ENCODE results near the gene GDPD5. TPM values are rescaled to one million over a fixed set of nuclear protein-coding genes. Genes with fewer than 3 reads are reported as not detected.

GDPD5 gene
- total RNA-seq, 1 experiment from 2014 or later, result 12.2 TPM

DNA sequence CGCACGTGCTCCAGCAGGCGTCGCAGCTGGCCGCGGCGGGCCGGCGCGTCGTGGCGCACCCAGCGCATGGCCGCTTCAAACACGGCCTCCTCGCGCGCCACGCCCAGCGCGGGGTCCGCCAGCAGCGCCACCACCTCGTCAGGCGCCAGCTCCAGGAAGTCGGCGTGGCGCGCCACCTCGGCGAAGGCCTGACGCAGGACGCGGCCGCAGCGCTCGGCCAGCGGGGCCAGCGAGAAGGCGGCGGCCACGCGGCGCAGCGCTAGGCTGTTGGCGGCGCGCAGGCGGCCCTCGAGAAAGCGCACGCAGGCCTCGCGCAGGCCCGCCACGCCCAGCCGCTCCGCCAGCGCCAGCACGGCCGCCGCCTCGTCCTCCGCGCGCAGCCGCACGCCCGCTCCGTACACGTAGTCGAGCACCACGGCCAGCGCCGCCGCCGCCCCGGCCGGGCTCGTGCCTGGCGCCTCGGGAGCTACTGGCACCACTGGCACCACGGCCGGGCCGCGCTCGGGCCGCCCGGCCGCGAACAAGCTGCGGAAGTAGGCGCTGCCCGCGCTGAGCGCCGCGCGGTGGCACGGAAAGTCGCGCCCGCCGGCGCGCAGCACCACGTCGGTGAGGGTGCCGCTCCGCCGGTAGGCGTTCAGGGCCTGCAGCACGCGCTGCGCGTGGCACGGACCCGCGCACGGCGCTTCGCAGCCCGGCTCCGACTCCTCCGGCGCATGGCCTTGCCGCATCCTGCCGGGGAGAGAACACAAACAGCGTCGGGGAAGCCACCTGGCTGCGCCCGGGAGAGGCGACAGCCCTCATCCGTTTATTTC lies 95.6 kb downstream of the GDPD5 start (continued):
- TF ChIP-seq, protein P1, sequence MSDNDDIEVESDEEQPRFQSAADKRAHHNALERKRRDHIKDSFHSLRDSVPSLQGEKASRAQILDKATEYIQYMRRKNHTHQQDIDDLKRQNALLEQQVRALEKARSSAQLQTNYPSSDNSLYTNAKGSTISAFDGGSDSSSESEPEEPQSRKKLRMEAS (CRISPR knock-in tag; IDR thresholded peaks at IDR 0.05), result no peak; the same call in 1 of the 2 replicates
- no peak for TF ChIP-seq ZMAT4 (CRISPR knock-in tag; IDR thresholded peaks at IDR 0.05)
- TF ChIP-seq, protein P2, sequence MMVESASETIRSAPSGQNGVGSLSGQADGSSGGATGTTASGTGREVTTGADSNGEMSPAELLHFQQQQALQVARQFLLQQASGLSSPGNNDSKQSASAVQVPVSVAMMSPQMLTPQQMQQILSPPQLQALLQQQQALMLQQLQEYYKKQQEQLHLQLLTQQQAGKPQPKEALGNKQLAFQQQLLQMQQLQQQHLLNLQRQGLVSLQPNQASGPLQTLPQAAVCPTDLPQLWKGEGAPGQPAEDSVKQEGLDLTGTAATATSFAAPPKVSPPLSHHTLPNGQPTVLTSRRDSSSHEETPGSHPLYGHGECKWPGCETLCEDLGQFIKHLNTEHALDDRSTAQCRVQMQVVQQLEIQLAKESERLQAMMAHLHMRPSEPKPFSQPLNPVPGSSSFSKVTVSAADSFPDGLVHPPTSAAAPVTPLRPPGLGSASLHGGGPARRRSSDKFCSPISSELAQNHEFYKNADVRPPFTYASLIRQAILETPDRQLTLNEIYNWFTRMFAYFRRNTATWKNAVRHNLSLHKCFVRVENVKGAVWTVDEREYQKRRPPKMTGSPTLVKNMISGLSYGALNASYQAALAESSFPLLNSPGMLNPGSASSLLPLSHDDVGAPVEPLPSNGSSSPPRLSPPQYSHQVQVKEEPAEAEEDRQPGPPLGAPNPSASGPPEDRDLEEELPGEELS (CRISPR knock-in tag; IDR thresholded peaks at IDR 0.05), result peak; percentile 100
- TF ChIP-seq CBFB (CRISPR knock-in tag; IDR thresholded peaks at IDR 0.05; ENCODE audit: low read depth), result peak; percentile 99
- peak; percentile 99 for TF ChIP-seq ZNF232 (CRISPR knock-in tag; IDR thresholded peaks at IDR 0.05)
- TF ChIP-seq ZBTB43 (CRISPR knock-in tag; IDR thresholded peaks at IDR 0.05), result peak; percentile 99; the same call in 1 of the 2 replicates
- peak; percentile 99 for TF ChIP-seq ELF4 (CRISPR knock-in tag; IDR thresholded peaks at IDR 0.05; ENCODE audit: low read depth)
- TF ChIP-seq PREB (CRISPR knock-in tag; IDR thresholded peaks at IDR 0.05; ENCODE audit: borderline replicate concordance), result peak; percentile 95; the same call in 1 of the 2 replicates
- TF ChIP-seq SP1 (CRISPR knock-in tag; conservative IDR thresholded peaks at IDR 0.05), result peak; percentile 84
- no peak for TF ChIP-seq EMX1 (CRISPR knock-in tag; IDR thresholded peaks at IDR 0.05)
- TF ChIP-seq E2F5 (CRISPR knock-in tag; IDR thresholded peaks at IDR 0.05), result peak; percentile 99
- no peak for TF ChIP-seq ZNF425 (CRISPR knock-in tag; conservative IDR thresholded peaks at IDR 0.05)
- no peak; the same call in 1 of the 2 replicates for TF ChIP-seq PRRX2 (CRISPR knock-in tag; IDR thresholded peaks at IDR 0.05)
- TF ChIP-seq ZNF416 (CRISPR knock-in tag; IDR thresholded peaks at IDR 0.05), result no peak
- TF ChIP-seq ETV6 (CRISPR knock-in tag; IDR thresholded peaks at IDR 0.05), result peak; percentile 100
- no peak for TF ChIP-seq ZNF423 (CRISPR knock-in tag; IDR thresholded peaks at IDR 0.05)
- TF ChIP-seq FOXK1 (CRISPR knock-in tag; IDR thresholded peaks at IDR 0.05), result peak; percentile 99
- TF ChIP-seq JUN (CRISPR knock-in tag; IDR thresholded peaks at IDR 0.05), result peak; percentile 99
- no peak for TF ChIP-seq CTCF (IDR thresholded peaks at IDR 0.05)
- TF ChIP-seq SMAD3 (CRISPR knock-in tag; IDR thresholded peaks at IDR 0.05; ENCODE audit: borderline replicate concordance), result peak; percentile 99
- no peak for TF ChIP-seq MXD4 (CRISPR knock-in tag; IDR thresholded peaks at IDR 0.05; ENCODE audit: borderline replicate concordance)
- TF ChIP-seq MYBL2 (CRISPR knock-in tag; IDR thresholded peaks at IDR 0.05), result peak; percentile 97; the same call in 1 of the 2 replicates
- peak; percentile 99 for TF ChIP-seq ATF1 (CRISPR knock-in tag; IDR thresholded peaks at IDR 0.05)
- TF ChIP-seq JAZF1 (CRISPR knock-in tag; IDR thresholded peaks at IDR 0.05), result no peak
- TF ChIP-seq ZNF121 (CRISPR knock-in tag; IDR thresholded peaks at IDR 0.05), result peak; percentile 94; the same call in 1 of the 2 replicates
- TF ChIP-seq RELA (CRISPR knock-in tag; IDR thresholded peaks at IDR 0.05; ENCODE audit: borderline replicate concordance), result peak; percentile 100
- no peak for TF ChIP-seq ZSCAN18 (CRISPR knock-in tag; IDR thresholded peaks at IDR 0.05)
- TF ChIP-seq FOXP1 (CRISPR knock-in tag; IDR thresholded peaks at IDR 0.05; ENCODE audit: borderline replicate concordance), result peak; percentile 100
